HEK293 (cell line): ENCODE data around the gene OPHN1.

Source experiments
- CTCF ChIA-PET: fragments of 350-600 bp; formaldehyde crosslinking; extraction: SDS; loops from one replicate; lab custom pipeline; 2021; ENCODE audit warnings: antibody characterized with exemption; lab: Yijun Ruan, JAX
- POLR2A ChIA-PET: fragments of 300-600 bp; formaldehyde crosslinking; extraction: SDS; loops from one replicate; lab custom pipeline; 2020; ENCODE audit warnings: antibody characterized with exemption, inconsistent platforms; lab: Yijun Ruan, JAX
- H3K27ac ChIP-seq: fragments of 200-500 bp; sonication (Bioruptor generic); 2 replicates; pipeline ENCODE4 v1.5.1; 2014; ENCODE audit warnings: low read depth, low read length, control low read depth, inconsistent platforms; ENCODE audit errors: extremely low read depth
- H3K36me3 ChIP-seq, 2 experiments: fragments of 200-500 bp in 1 of 2; sonication (Bioruptor generic) in 1 of 2; 1 replicate in 1 of 2; 2 replicates in 1 of 2; pipeline ENCODE4 v1.5.1; 2014 to 2017; ENCODE audit warnings: inconsistent platforms in 2 of 2, low read length in 2 of 2; ENCODE audit not compliant: control insufficient read depth in 2 of 2, insufficient read depth in 1 of 2
- H3K4me1 ChIP-seq: fragments of 200-500 bp; sonication (Bioruptor generic); 2 replicates; pipeline ENCODE4 v1.5.1; 2014; ENCODE audit warnings: mild to moderate bottlenecking, low read length, inconsistent platforms; ENCODE audit not compliant: control insufficient read depth, insufficient read depth
- H3K4me3 ChIP-seq: 2 replicates; pipeline ENCODE4 v1.5.1; 2011; ENCODE audit warnings: low read depth, mild to moderate bottlenecking, control low read depth, low read length, moderate library complexity
- H3K9me3 ChIP-seq: fragments of 200-500 bp; sonication (Bioruptor generic); 2 replicates; pipeline ENCODE4 v1.5.1; 2014; ENCODE audit warnings: low read depth, low read length, inconsistent platforms; ENCODE audit not compliant: control insufficient read depth, insufficient read depth
- GLI2 ChIP-seq: fragments of 450-650 bp; formaldehyde crosslinking; IDR thresholded peaks from 2 replicates; pipeline ENCODE4; 2017; ENCODE audit warnings: missing biosample characterization, missing genetic modification characterization, low read depth, borderline replicate concordance
- KLF9 ChIP-seq: fragments of 450-650 bp; formaldehyde crosslinking; IDR thresholded peaks from 2 replicates; pipeline ENCODE4 v1.5.1; 2016; ENCODE audit warnings: missing biosample characterization, missing genetic modification characterization, low read depth
- PRDM2 ChIP-seq: fragments of 450-650 bp; formaldehyde crosslinking; IDR thresholded peaks from 2 replicates; pipeline ENCODE4 v1.5.1; 2016; ENCODE audit warnings: missing biosample characterization, missing genetic modification characterization, borderline replicate concordance
- RBAK ChIP-seq: fragments of 450-650 bp; formaldehyde crosslinking; IDR thresholded peaks from 2 replicates; pipeline ENCODE4 v1.5.1; 2016; ENCODE audit warnings: missing biosample characterization, missing genetic modification characterization
- TRIM28 ChIP-seq: IDR thresholded peaks from 2 replicates; pipeline ENCODE4 v1.6.1; 2011; ENCODE audit warnings: low read length, control low read depth, borderline replicate concordance
- ZBTB20 ChIP-seq: fragments of 450-650 bp; formaldehyde crosslinking; IDR thresholded peaks from 2 replicates; pipeline ENCODE4 v1.5.1; 2016; ENCODE audit warnings: missing biosample characterization, missing genetic modification characterization
- ZBTB8A ChIP-seq: fragments of 450-650 bp; formaldehyde crosslinking; IDR thresholded peaks from 2 replicates; pipeline ENCODE4 v1.5.1; 2016; ENCODE audit warnings: missing biosample characterization, missing genetic modification characterization
- ZNF10 ChIP-seq: fragments of 450-650 bp; formaldehyde crosslinking; IDR thresholded peaks from 2 replicates; pipeline ENCODE4 v1.5.1; 2017; ENCODE audit warnings: missing biosample characterization, missing genetic modification characterization
- ZNF169 ChIP-seq: fragments of 450-650 bp; formaldehyde crosslinking; IDR thresholded peaks from 2 replicates; pipeline ENCODE4 v1.5.1; 2016; ENCODE audit warnings: missing biosample characterization, missing genetic modification characterization
- ZNF174 ChIP-seq: fragments of 450-650 bp; formaldehyde crosslinking; IDR thresholded peaks from 2 replicates; pipeline ENCODE4 v1.5.0; 2017; ENCODE audit warnings: missing biosample characterization, mild to moderate bottlenecking, missing genetic modification characterization
- ZNF223 ChIP-seq: fragments of 450-650 bp; formaldehyde crosslinking; IDR thresholded peaks from 2 replicates; pipeline ENCODE4 v1.5.1; 2016; ENCODE audit warnings: missing biosample characterization, missing genetic modification characterization
- ZNF24 ChIP-seq: fragments of 450-650 bp; formaldehyde crosslinking; IDR thresholded peaks from 2 replicates; pipeline ENCODE4 v1.5.1; 2016; ENCODE audit warnings: missing biosample characterization, missing genetic modification characterization
- ZNF426 ChIP-seq: fragments of 450-650 bp; formaldehyde crosslinking; IDR thresholded peaks from 2 replicates; pipeline ENCODE4 v1.5.1; 2017; ENCODE audit warnings: missing biosample characterization, missing genetic modification characterization, mild to moderate bottlenecking, inconsistent platforms, moderate library complexity
- ZNF561 ChIP-seq: fragments of 450-650 bp; IDR thresholded peaks from 2 replicates; pipeline ENCODE4 v1.5.1; 2018; ENCODE audit warnings: missing biosample characterization, missing genetic modification characterization, borderline replicate concordance
- ZNF580 ChIP-seq: fragments of 450-650 bp; formaldehyde crosslinking; IDR thresholded peaks from 2 replicates; pipeline ENCODE4 v1.5.1; 2016; ENCODE audit warnings: missing biosample characterization, missing genetic modification characterization
- ZSCAN18 ChIP-seq: fragments of 450-650 bp; formaldehyde crosslinking; IDR thresholded peaks from 2 replicates; pipeline ENCODE4 v1.5.1; 2016; ENCODE audit warnings: missing biosample characterization, missing genetic modification characterization
- ZSCAN23 ChIP-seq: fragments of 450-650 bp; formaldehyde crosslinking; IDR thresholded peaks from 2 replicates; pipeline ENCODE4 v1.5.1; 2016; ENCODE audit warnings: missing biosample characterization, missing genetic modification characterization
- TF ChIP-seq, protein P1 (sequence below): fragments of 450-650 bp; formaldehyde crosslinking; IDR thresholded peaks from 2 replicates; pipeline ENCODE4 v1.5.1; 2017; ENCODE audit warnings: missing biosample characterization, mild to moderate bottlenecking, missing genetic modification characterization, moderate library complexity
- TF ChIP-seq, protein P2 (sequence below): fragments of 450-650 bp; formaldehyde crosslinking; IDR thresholded peaks from 2 replicates; pipeline ENCODE4 v1.5.1; 2016; ENCODE audit warnings: missing biosample characterization, missing genetic modification characterization
- TF ChIP-seq, protein P3 (sequence below): fragments of 450-650 bp; formaldehyde crosslinking; IDR thresholded peaks from 2 replicates; pipeline ENCODE4; 2016; ENCODE audit warnings: missing biosample characterization, missing genetic modification characterization

Gene OPHN1

GRCh38 chrX:68186552-68187262 lies 246.6 kb downstream of the OPHN1 start:
- ChIA-PET POLR2A (no interaction called here), CTCF (interaction anchor here (0.6 to 2.4 kb wide), 4 partner anchors 10 to 638 kb away, joined by 3 to 17 read pairs (median 8); no protein-coding TSS in a partner anchor)
- peaks cover 0 to 9% of the 10 kb centered on the region in 2 experiments; a peak in 1 of 3 replicates for H3K36me3 ChIP-seq

More at GRCh38 chrX:68186552-68187262, 246.6 kb downstream of the OPHN1 start:
- no peak overlapping the region for H3K4me3 ChIP-seq
- H3K27ac ChIP-seq, result no peak overlapping the region
- TF ChIP-seq, protein P1, sequence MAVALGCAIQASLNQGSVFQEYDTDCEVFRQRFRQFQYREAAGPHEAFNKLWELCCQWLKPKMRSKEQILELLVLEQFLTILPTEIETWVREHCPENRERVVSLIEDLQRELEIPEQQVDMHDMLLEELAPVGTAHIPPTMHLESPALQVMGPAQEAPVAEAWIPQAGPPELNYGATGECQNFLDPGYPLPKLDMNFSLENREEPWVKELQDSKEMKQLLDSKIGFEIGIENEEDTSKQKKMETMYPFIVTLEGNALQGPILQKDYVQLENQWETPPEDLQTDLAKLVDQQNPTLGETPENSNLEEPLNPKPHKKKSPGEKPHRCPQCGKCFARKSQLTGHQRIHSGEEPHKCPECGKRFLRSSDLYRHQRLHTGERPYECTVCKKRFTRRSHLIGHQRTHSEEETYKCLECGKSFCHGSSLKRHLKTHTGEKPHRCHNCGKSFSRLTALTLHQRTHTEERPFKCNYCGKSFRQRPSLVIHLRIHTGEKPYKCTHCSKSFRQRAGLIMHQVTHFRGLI, result no peak
- TF ChIP-seq ZNF10 (tag by site-specific recombination) (no peak), ZNF580 (no peak), ZSCAN18 (tag by site-specific recombination) (no peak), ZNF174 (tag by site-specific recombination) (no peak), ZNF561 (no peak), ZNF24 (tag by site-specific recombination) (no peak), ZSCAN23 (tag by site-specific recombination) (no peak), RBAK (no peak), ZBTB8A (tag by site-specific recombination) (no peak), ZNF426 (tag by site-specific recombination) (no peak), TRIM28 (no peak), ZNF169 (no peak), ZBTB20 (tag by site-specific recombination) (no peak), ZNF223 (tag by site-specific recombination) (no peak), PRDM2 (no peak), KLF9 (no peak), GLI2 (tag by site-specific recombination) (no peak)
- TF ChIP-seq, protein P2, sequence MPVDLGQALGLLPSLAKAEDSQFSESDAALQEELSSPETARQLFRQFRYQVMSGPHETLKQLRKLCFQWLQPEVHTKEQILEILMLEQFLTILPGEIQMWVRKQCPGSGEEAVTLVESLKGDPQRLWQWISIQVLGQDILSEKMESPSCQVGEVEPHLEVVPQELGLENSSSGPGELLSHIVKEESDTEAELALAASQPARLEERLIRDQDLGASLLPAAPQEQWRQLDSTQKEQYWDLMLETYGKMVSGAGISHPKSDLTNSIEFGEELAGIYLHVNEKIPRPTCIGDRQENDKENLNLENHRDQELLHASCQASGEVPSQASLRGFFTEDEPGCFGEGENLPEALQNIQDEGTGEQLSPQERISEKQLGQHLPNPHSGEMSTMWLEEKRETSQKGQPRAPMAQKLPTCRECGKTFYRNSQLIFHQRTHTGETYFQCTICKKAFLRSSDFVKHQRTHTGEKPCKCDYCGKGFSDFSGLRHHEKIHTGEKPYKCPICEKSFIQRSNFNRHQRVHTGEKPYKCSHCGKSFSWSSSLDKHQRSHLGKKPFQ (tag by site-specific recombination), result no peak
- TF ChIP-seq, protein P3, sequence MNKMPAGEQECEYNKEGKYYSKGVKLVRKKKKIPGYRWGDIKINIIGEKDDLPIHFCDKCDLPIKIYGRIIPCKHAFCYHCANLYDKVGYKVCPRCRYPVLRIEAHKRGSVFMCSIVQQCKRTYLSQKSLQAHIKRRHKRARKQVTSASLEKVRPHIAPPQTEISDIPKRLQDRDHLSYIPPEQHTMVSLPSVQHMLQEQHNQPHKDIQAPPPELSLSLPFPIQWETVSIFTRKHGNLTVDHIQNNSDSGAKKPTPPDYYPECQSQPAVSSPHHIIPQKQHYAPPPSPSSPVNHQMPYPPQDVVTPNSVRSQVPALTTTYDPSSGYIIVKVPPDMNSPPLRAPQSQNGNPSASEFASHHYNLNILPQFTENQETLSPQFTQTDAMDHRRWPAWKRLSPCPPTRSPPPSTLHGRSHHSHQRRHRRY, result no peak
- H3K4me1 ChIP-seq, result no peaks in the 10 kb centered on the region
- no peaks in the 10 kb centered on the region for H3K9me3 ChIP-seq
